Posterior cingulate gyrus (tissue), 11 donors: ENCODE results near the gene RPS6KB2.
"Not testable (repeated sequence)": the region's sequence is repeated elsewhere in the genome, so short reads cannot be mapped to it uniquely, and the experiment has no call there.

Source experiments
- DNase-seq, 10 donors: peaks; one replicate each; pipeline versions ENCODE4 v3.0.0 to v3.0.0-alpha.2; 2020 to 2021; ENCODE audit warnings: mixed read lengths in 3 of 10
- intact Hi-C: fragments of 100-400 bp; cut with DNase I; formaldehyde crosslinking; loops from one replicate; pipeline ENCODE4 v1.15.1; 2023

The RPS6KB2 gene

DNA sequence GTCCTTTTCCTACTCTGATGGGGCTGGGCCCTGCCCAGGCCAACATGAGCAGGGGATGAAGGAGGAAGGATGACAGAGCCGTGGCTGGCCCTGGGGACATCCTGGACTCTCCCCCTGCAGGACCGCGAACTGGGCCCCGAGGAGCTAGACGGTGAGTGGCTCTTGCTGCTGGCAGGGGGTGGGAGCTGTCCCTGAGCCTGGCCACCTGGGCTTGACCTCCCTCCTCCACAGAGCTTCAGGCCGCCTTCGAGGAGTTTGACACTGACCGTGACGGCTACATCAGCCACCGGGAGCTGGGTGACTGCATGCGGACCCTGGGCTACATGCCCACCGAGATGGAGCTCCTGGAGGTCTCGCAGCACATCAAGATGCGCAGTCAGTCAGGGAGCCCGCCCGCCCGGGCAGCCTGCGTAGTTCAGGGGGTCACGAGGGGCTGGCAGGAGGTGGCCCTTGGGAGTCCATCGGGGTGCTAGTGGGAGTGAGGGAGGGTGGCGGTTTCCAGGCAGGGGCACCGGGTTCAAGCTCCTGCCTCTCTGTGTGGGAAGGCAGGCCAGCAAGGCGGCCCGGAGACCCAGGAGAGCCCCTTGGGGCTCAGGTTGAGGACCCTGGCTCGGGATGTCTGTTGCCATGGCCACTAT lies 27.9 kb downstream of the RPS6KB2 start:
- DNase-seq: no peak
- intact Hi-C loops: no loop called here

DNA sequence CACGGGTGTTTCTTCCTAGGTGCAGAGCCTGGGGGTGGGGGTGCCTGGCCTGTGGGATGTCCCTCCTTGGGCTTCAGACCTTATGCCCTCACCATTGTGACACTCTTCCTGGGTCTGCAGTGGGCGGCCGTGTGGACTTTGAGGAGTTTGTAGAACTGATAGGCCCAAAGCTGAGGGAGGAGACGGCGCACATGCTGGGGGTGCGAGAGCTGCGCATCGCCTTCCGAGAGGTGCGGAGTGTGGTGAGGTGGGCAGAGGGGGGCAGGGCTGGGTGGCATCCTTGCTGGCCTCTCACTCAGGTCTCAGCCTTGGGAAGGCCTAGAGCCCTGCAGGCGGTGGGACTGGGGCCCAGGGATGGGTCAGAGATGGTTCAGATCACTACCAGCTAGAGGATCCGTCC lies 29.2 kb downstream of the RPS6KB2 start:
- no peak for DNase-seq
- intact Hi-C loops: no loop called here

DNA sequence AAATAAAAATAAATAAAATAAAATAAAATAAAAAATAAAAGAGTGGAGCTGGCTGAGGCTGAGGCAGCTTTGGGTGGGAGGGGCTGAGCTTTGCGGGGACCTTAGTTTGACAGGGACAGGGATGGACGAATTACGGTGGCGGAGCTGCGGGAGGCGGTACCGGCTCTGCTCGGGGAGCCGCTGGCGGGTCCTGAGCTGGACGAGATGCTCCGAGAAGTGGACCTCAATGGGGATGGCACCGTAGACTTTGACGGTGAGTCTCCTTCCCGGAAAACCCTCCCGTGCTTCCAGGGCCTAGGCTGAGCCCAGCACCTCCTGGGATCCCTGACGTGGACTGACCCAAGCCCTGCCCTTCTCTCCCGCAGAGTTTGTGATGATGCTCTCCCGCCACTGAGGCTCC lies 30.0 kb downstream of the RPS6KB2 start:
- intact Hi-C loops: no loop called here
- DNase-seq: peak in 1 of 10 donors; percentile 65

DNA sequence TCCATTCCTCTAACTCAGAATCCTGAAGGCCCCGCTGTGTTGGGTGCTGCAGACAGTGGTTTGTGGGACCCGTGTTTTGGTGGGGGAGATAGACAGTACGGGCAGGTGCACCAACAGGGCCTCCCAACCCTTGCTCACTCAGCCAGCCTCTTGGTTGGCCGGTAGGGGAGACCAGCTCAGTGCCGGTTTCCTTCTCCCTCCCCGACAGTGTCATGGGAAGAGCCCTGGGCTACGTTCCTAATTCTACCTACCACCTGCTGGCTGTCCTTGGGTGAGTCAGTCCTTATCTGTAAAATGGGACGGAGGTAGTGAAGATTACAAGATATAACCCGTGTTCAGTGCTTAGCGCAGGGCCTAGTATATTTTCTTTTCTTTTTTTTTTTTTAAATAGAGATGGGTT lies 34.9 kb downstream of the RPS6KB2 start:
- intact Hi-C loops: no loop called here

DNA sequence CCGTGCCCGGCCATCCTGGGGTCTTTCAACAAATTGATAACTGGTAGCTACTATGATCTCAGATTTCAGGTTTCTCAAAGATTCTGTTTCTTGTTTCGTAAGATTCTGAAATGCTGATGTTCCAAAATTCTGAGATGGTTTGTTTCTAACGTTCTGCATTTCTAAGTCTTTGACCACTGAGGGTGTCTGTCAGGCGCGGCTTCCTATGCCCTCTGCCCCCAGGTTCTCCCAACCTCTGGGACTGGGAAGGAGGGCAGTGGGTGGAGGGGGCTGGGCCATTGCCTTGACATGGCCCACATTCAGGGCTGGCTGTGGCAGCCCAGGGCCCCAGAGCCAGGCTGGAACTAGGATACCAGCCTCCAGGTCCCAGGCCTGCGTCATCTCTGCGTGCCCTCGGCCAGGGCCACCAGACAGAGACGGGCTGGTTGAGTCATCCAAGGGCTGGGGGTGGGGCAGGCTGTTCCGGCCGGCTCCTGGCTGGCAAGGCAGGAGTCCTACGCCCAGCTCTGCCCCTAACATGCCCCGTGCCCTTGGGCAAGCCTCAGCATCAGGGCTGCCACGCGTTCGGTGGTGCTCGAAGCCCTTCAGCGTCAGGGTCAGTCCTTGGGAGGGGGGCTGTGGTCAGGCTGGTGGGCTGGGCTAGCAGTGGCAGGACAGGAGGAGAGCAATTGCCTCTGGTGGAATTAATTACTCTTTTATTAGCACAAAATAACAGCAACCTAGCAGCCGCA lies 35.6 kb downstream of the RPS6KB2 start:
- intact Hi-C loops: no loop called here
- DNase-seq: peak in 3 of 10 donors; percentile 52 to 92 (median 73)

More for the DNA sequence above, 34.9 kb downstream of the RPS6KB2 start:
- no peak for DNase-seq

DNA sequence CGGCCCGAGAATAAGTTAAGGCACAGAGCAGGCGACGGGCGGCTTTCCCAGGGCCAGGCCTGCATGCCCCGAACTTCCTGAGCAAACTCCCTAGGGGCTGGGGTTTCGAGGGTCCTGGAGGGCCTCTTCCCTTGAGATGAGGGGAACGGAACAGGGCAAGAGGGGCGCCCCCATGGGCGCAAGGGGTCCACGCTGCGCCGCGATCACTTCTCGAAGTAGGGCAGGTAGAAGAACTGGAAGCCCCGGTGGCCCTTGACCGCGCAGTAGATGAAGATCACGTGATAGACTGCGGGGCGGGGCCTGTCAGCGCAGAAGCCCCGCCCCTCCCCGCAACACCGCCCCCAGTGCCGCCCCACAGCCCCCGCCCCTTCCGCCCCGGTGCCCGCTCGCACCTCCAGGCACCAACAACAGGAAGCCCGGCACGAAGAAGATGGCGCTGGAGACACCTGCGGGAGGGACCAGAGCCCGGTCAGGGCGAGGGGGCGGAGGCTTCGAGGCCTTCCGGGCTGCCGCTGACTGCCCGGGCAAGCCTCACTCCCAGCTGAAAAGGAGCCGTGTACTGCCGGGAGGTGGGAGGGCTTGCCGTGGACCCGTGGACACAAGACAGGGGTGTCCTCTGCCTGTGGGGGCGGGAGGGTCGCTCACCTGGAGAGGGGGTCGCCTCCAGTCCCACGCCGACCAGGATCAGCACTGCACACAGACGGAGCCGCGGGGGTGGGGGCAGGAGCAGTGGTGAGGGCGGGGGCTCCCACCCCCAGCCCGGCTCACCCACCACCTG lies 36.3 kb downstream of the RPS6KB2 start:
- intact Hi-C loops: no loop called here
- peak; percentile 46 to 96 (median 73) for DNase-seq

DNA sequence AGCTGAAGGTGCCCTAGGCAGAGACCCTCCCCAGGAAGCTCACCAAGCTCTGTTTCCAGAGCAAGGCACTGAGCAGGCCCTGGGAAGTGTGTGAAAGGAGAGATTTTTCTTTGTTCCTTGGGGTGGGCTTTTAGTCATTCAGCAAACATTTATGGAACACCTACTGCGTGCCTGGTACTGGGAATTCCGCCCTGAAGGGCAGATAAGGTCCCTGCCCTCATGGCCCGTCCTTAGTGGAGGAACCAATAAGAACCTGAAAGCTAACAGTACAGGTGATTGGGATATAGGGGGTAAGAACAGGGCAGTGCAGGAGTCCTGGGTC lies 36.9 kb downstream of the RPS6KB2 start:
- intact Hi-C loops: no loop called here
- no peak for DNase-seq

DNA sequence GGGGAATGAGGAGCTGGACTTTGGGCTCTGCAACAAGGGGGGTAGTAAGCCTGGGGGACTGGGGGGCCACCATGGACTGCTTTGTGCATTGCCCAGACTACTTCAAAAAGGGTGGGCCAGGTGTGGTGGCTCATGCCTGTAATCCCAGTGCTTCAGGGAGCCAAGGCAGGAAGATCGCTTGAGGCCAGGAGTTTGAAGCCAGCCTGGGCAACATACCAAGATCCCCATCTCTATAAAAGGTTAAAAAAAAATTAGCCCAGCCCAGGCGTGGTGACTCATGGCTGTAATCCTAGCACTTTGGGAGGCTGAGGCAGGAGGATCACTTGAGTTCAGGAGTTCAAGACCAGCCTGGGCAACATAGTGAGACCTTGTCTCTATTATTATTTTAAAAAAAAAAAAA lies 37.2 kb downstream of the RPS6KB2 start:
- DNase-seq, intact Hi-C loops: not testable (repeated sequence)

DNA sequence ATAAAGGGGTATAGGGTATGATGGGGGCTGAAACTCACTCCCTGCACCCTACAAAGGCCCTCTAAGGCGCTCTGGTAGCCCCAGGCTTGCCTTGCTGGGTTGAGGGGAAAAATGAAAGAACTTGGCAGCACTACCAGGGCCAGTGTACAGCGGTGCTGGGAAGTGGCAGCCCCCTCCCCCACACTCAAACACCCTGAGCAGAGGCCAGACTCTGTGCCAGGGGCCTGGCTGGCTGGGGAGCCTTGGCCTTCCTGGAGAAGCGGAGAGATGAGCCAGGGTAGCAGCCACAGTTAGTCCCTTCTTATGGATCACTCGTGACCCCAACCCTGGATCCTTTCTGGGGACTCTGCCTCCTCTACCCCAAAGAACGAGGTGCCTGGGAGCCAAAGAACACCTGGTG lies 38.1 kb downstream of the RPS6KB2 start:
- intact Hi-C loops: no loop called here

DNA sequence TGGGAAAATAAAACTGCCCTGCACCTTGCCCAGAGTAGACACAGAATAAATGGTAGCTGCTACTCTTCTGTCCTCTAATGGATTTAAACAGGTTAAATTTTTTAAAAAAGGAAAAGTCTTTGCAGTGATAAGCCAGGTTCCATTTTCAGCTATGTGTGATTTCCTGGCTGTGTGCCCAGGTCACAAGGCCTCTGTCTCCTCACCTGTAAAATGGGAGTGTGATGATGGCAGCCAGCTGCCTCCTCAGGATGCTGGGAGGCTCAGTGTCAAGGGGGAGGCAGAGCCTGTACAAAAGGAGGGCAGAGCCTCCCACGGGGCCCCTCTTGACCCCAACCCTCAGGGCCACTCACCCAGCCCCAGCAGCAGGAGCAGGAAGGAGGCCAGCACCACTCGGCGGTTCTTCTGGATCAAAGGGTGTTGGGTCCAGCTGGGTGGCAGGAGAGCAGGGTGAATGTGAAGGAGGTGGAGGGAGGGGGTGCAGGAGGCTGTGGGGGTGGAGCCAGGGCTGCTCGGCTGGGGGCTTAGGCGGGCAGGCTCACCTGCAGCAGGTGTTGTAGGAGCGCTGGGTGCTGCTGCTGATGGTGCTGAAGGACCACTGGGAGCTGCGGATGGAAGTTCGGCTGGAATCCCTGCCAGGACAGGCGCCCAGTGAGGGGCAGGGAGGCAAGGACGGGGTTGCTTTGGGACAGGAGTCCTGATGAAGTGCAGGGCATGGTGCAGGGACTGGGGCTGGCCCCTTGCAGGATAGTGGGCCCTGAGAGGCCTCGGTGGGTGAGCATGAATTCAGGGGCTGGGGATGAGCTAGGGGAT lies 38.9 kb downstream of the RPS6KB2 start:
- intact Hi-C loops: no loop called here
- DNase-seq: no peak

More for the DNA sequence above, 38.1 kb downstream of the RPS6KB2 start:
- no peak for DNase-seq

DNA sequence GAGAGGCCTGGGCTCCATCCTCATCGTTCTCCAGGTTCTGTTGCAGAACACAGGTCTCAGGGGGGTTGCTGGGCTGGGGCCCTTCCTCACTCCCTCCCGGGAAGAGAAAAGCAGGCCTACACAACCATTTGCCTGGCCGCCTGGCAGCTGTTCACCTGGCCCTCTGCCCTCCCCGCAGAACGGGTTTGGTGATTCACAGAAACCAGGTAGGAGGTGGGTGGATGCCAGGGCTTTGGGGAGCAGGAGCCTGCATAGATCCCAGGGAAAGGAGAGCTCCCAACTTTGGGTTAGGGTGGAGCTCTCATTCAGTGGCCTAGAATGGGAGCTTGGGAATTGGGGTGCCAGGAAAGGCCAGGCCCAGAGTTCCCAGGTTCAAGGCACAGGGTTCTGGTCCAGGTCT lies 39.8 kb downstream of the RPS6KB2 start:
- peak in 8 of 10 donors; percentile 41 to 91 (median 62) for DNase-seq
- intact Hi-C loops: loop anchor here (1.0 to 2.0 kb wide), 2 partner anchors 15 to 37 kb away; partner anchors contain the start of genes AIP and PITPNM1

DNA sequence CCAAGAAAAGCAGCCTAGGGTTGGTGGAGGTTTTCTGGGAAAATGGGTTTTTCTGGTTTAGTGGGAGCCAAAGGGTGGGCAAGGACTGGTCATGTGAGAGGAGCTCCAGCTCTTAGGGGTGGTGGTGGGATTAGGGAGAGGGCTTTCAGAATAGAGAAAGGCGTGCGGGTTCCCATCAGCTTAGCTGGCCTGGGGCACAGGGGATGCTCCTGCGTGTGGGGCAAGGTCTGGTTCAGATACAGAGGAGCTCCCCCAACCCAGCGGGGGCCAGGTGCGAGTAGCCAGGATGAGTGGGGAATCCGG lies 40.1 kb downstream of the RPS6KB2 start:
- DNase-seq: no peak
- intact Hi-C loops: loop anchor here (1.0 to 2.0 kb wide), 2 partner anchors 14 to 37 kb away; partner anchors contain the start of genes AIP and PITPNM1

DNA sequence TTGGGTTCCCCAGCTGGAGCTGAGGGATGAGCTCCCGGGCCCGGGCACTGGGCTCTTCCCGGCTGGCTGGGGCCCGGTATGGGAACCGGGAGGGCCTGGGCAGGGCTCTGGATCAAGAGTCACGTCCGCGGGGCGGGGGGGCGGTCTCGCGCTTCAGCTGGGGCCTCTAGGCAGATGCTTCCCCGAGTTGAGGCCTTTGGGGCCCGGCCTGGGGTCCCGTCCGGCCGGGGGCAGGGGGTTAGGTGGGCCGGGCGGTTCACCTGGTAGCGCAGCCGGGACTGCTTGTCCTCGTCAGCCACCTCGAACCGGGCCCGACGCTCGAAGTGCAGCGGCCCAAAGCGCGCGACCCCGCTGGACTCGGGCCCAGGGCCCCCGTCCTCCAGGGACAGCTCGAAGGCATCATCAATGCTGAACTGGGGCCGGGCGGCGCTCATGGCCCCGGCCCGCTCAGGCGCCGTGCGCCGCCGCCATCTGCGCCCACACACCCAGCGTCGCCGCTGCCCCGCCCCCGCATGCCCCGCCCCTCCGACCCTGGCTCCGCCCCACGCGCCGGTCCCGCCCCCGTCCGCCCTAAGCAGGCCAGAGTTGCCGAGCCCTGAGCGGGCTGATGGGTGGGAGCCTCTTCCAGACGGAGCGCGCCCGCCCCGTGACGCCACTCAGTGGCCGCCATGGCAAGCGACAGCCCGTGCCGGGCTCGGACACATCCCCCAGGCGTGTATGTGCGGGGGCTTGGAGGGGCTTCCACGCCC lies 40.6 kb downstream of the RPS6KB2 start, which contains the start of gene TMEM134:
Gene TMEM134, minus strand, starts transcription at position 493 of the 749 bp plus-strand sequence. Its CDS starts 59 bp downstream, at position 434.
- DNase-seq: peak; percentile 89 to 99 (median 94)
- intact Hi-C loops: loop anchor here (1.0 to 2.0 kb wide), 3 partner anchors 14 to 68 kb away; partner anchors contain the start of genes AIP, PITPNM1 and PPP1CA

DNA sequence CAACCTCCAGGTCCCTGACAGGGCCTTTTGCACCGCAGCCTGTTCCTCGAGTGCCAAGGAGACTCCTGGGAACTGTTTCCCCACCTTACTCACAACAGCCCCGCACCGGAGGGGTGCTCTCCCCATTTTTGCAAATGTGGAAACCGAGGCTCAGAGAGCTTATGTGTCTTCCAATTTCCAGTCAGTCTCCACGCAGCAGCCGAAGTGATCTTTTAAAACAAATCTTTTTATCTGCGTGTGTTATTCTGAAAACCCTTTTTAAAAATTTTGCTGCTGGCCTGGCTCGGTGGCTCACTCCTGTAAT lies 41.2 kb downstream of the RPS6KB2 start:
- DNase-seq: no peak
- intact Hi-C loops: loop anchor here (1.0 to 2.0 kb wide), 2 partner anchors 13 to 68 kb away; partner anchors contain the start of genes AIP and PPP1CA

DNA sequence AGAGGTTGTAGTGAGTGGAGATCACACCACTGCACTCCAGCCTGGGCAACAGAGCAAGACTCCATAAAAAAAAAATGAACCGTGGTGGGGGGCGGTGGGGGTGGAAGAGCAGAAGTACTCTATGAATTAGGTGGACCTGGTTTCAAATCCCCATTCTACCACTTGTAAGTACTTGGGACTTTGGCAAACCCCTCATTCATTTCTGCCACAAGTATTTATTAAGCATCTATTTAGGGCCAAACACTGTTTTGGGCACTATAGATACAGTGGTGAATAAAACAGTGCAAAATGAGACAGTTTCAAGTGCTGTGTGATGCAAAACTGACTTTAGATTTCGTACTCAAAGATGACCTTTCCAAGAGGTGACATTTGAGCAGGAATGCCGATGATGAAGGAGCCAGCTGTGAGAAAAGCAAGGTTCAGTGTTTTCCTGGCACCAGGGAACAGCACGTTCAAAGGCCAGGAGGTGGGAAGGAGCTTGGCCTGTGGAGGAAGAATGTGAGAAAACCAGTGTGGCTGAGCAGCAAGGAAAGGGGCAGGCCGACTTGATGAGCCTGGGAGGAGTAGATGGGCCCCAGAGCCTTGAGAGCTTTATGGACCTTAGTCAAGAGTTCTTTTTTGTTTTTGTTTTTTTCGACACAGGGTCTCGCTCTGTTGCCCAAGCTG lies 42.2 kb downstream of the RPS6KB2 start:
- intact Hi-C loops: loop anchor here (5.0 kb wide), 1 partner anchor 38 kb away; no protein-coding TSS in a partner anchor
- no peak for DNase-seq

DNA sequence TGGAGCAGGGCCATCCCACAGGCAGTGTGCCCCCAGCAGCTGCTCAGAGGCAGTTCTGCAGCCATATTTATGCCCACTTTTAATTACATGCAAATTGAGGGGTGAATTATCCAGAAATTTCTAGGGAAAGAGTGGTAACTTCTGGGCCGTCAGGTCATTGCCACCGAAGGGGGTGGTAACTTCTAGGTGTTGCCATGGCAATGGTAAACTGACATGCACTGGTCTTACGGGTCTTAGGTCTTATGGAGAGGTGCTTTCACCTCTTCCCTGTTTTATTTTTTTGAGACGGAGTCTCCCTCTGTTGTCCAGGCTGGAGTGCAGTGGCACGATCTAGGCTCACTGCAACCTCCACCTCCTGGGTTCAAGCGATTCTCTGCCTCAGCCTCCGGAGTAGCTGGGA lies 44.6 kb downstream of the RPS6KB2 start:
- DNase-seq: no peak
- intact Hi-C loops: loop anchor here (5.0 kb wide), 1 partner anchor 41 kb away; no protein-coding TSS in a partner anchor

DNA sequence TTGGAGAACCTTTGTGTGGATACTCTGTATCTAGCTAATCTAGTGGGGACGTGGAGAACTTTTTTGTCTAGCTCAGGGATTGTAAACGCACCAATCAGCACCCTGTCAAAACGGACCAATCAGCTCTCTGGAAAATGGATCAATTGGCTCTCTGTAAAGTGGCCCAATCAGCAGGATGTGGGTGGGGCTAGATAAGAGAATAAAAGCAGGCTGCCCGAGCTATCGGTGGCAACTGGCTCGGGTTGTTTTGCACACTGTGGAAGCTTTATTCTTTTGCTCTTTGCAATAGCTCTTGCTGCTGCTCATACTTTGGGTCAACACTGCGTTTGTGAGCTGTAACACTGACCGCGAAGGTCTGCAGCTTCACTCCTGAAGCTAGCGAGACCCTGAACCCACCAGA lies 48.4 kb downstream of the RPS6KB2 start:
- intact Hi-C loops, DNase-seq: not testable (repeated sequence)

DNA sequence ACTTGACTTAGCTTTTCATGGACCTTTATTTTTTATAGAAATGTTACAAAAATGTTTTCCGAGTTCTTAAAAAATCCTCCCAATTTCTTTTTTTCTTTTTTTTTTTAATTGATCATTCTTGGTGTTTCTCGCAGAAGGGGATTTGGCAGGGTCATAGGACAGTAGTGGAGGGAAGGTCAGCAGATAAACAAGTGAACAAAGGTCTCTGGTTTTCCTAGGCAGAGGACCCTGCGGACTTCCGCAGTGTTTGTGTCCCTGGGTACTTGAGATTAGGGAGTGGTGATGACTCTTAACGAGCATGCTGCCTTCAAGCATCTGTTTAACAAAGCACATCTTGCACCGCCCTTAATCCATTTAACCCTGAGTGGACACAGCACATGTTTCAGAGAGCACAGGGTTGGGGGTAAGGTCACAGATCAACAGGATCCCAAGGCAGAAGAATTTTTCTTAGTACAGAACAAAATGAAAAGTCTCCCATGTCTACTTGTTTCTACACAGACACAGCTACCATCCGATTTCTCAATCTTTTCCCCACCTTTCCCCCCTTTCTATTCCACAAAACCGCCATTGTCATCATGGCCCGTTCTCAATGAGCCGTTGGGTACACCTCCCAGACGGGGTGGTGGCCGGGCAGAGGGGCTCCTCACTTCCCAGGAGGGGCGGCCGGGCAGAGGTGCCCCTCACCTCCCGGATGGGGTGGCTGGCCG lies 49.2 kb downstream of the RPS6KB2 start:
- intact Hi-C loops, DNase-seq: not testable (repeated sequence)
